NCI-H146 treated with DMSO at 0.1 percent for 48 hours (cell line): ENCODE data around the gene TLE5.

Experiments used
- DNase-seq: peaks from one replicate; lab custom pipeline; 2025; ENCODE audit not compliant: unreplicated experiment; lab: John Stamatoyannopoulos, UW

The TLE5 gene

GRCh38 chr19:3062165-3063105, at the start of gene TLE5:
Gene TLE5, minus strand, starts transcription at chr19:3062495. Its CDS starts 295 bp downstream, at chr19:3062200.
- DNase-seq, result peak; percentile 11

- no peak for DNase-seq
Observed at GRCh38 chr19:3111586-3112247, 49.4 kb upstream of the TLE5 start.

- DNase-seq, result no peak
Observed at GRCh38 chr19:3110126-3110825, 48.0 kb upstream of the TLE5 start.

GRCh38 chr19:3109491-3109890, 47.2 kb upstream of the TLE5 start:
- DNase-seq, result no peak

GRCh38 chr19:3108775-3109174, 46.5 kb upstream of the TLE5 start:
- peak; percentile 14 for DNase-seq

GRCh38 chr19:3107658-3108057, 45.4 kb upstream of the TLE5 start:
- no peak for DNase-seq

GRCh38 chr19:3106509-3107141, 44.3 kb upstream of the TLE5 start:
- no peak for DNase-seq

GRCh38 chr19:3105641-3106508, 43.6 kb upstream of the TLE5 start:
- DNase-seq, result no peak

- no peak for DNase-seq
Observed at GRCh38 chr19:3104708-3104983, 42.4 kb upstream of the TLE5 start.

- no peak for DNase-seq
Observed at GRCh38 chr19:3102239-3103140, 40.2 kb upstream of the TLE5 start.

- DNase-seq, result no peak
Observed at GRCh38 chr19:3100747-3101730, 38.7 kb upstream of the TLE5 start.

GRCh38 chr19:3100331-3100730, 38.0 kb upstream of the TLE5 start:
- DNase-seq, result no peak

- peak; percentile 49 for DNase-seq
Observed at GRCh38 chr19:3099347-3100145, 37.3 kb upstream of the TLE5 start.

- no peak for DNase-seq
Observed at GRCh38 chr19:3098515-3099346, 36.4 kb upstream of the TLE5 start.

- no peak for DNase-seq
Observed at GRCh38 chr19:3098141-3098514, 35.8 kb upstream of the TLE5 start.

GRCh38 chr19:3097442-3097871, 35.2 kb upstream of the TLE5 start:
- no peak for DNase-seq
